Measurements from ENCODE around the gene LDLRAD4.
"Not testable (repeated sequence)": the region's sequence is repeated elsewhere in the genome, so short reads cannot be mapped to it uniquely, and the experiment has no call there.

The LDLRAD4 gene

GRCh38 chr18:13480571-13481255 lies 262.2 kb downstream of the LDLRAD4 start:
- DNase-seq = no peak

GRCh38 chr18:13481331-13481730 lies 262.8 kb downstream of the LDLRAD4 start:
- DNase-seq = no peak

GRCh38 chr18:13481820-13482617 lies 263.5 kb downstream of the LDLRAD4 start:
- no peak for DNase-seq

- DNase-seq = no peak
Measured at GRCh38 chr18:13482618-13482945, 264.0 kb downstream of the LDLRAD4 start.

- no peak for DNase-seq
Measured at GRCh38 chr18:13483316-13484270, 265.0 kb downstream of the LDLRAD4 start.

DNA sequence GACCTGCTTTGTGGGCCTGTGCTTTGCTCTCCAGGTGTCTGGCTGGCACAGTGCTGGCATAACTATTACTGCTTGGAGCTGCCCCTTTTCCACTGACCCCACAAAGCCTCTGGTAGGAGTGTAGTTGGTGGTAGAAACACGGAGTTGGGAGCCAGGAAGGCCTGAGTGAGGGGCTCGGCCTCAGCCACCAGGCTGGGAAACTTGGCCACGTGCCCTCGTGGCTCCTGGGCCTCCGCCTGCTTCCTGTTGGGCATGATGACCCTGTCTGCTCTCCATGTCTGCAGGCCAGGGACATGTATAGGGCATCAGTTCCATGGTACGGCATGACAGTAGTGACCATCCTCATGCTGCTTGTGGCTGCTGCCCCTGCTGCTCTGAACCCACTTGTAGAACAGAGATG lies 266.6 kb downstream of the LDLRAD4 start:
- DNase-seq = no peak

- DNase-seq = no peak
Measured at GRCh38 chr18:13485604-13486003, 267.0 kb downstream of the LDLRAD4 start.

DNA sequence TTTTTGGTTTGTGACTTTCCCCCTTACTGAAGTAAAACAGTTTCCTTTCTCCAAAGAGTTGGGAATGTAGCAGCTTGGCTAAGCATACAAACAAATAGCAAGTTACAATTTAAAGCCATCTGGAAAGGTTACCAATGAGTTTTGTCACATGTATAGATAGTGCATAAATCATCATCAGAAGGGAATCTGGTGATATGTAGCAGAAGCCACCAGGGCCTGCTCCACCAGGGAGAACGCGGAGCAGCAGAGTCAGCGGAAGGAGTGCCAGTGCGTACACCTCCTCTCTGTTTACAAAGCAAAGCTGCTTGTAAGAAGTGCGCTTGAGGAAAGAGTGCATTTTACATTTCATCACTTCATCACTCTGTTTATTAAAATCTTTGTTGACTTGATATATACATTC lies 267.7 kb downstream of the LDLRAD4 start:
- no peak for DNase-seq

GRCh38 chr18:13486686-13487085 lies 268.1 kb downstream of the LDLRAD4 start:
- no peak for DNase-seq

- no peak for DNase-seq
Measured at GRCh38 chr18:13487237-13487636, 268.7 kb downstream of the LDLRAD4 start.

DNA sequence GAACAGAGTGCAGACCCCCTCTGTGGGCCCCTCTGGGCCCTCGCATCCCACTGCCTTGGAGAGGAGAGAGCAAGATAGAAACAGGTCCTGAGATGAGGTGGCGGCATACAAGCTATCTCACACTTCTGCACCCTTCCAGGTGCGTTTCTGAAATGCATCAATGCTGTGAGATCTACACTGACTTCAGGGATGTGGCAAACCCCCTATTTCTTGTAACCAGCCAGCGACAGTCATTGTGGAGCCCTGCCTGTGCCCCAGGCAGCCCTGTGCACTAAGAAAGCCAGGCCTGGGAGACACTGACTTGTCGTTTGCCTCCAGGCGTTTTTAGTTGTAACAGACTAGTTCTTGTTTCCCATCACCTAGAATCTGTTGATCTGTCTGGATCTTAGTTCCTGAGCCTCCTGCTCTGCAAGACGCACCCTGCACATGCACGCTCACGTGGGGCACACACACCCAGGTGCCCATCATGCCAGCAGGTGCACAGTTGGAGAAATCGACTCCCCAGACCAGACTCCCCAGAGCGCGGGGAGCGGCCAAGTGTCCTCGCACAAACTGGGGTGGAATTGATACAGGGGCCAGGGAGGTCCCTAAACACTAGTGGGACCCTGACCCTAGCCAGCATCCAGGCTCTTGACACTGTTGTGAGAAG lies 269.8 kb downstream of the LDLRAD4 start:
- no peak for DNase-seq

DNA sequence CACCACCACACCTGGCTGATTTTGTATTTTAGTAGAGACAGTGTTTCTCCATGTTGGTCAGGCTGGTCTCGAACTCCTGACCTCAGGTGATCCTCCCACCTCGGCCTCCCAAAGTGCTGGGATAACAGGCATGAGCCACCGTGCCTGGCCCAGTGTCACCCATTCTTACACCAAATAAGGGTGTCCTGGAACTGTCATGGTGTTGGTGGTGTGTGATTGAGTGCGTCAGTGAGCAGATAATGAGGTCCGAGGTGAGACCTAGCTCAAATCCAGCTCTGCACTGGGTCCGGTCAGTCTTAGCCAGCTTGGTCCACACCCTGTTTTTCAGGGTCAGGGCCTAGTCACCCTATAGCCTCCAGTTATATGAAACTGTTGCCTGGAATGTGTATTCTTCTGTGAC lies 270.7 kb downstream of the LDLRAD4 start:
- DNase-seq = not testable (repeated sequence)

DNA sequence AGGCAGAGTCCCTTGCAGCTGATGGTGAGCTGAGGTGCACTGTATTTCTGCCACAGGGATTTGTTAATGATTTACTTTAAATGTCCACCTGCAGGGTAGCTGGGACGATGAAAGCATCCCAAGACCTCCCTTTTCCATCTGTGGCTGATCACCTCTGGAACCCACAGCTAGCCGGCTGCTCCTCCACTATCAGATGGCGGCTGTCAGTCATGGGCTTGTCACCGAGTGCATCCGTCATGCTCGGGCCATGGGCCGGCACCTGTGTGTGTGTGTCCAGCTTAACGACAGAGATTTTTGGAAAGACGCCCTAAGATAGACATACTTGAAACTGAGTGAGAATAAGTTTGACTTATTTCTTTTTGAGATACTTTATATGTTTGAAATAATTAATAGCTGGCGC lies 272.6 kb downstream of the LDLRAD4 start:
- no peak for DNase-seq

GRCh38 chr18:13492314-13492713 lies 273.8 kb downstream of the LDLRAD4 start:
- DNase-seq = no peak

GRCh38 chr18:13493079-13493478 lies 274.5 kb downstream of the LDLRAD4 start:
- DNase-seq = no peak

- DNase-seq = no peak
Measured at GRCh38 chr18:13493725-13494124, 275.2 kb downstream of the LDLRAD4 start.

- no peak for DNase-seq
Measured at GRCh38 chr18:13494871-13495445, 276.4 kb downstream of the LDLRAD4 start.

DNA sequence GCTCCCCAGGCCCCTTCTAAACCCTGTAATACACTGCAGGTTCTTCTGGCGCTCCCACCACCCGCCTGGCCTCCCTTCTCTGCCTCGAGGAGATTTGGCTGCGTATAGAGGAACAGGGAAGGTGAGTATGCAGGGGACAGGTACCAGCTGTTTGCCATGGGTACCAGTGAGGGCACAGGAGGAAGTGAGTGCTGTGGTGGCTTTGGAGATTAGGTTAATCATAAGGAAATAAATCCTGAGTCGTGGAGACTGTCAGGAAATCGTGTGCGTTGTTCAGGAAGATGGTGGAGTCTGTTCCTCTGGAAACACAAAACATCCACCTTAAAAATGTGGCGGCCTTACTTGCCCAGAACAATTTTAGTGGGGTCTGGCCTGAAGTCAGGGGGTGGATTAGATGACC lies 277.4 kb downstream of the LDLRAD4 start:
- no peak for DNase-seq

DNA sequence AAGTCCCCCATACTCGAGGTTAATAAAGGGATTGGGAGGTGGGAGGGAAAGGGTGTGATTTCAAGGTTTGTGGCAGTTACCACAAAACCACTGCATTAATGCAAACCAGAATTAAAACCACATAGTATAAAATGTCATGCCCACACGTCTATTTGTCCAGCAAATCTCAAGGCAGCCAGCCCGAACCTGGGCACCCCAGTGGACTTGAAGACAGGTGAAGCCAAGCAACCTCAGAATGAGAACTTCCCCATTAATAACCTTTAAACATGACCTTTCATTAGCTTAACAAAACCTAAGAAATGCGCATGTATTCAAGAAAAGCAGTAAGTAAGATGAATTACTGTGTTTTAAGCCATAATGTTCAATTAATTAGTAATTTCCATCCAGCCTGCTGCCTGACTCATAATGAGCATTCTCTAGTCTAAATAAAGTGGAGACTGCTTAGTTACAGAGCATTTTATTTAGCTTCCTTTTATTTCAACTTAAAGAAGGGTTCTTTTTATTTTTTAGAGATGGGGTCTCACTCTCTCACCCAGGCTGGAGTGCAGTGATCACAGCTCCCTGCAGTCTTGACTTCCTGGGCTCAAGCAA lies 278.2 kb downstream of the LDLRAD4 start:
- no peak for DNase-seq

DNA sequence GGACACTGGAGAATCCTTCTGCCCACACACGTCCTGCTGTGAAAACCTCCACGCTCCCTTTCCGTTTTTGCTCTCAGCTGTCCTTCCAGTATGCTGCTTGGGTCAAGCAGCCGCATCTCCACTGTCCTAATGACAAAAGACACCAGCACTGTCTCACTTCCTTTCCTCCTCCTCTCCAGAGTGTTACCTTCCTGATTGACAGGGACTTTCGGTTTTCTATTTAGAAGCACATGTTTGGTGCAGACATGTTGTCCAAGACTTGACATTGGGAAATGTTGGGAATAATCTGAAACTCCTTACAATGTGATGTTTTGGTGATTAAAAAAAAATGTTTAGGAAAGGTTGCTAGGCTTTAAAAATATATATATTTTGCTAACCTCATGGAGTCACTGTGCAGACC lies 281.2 kb downstream of the LDLRAD4 start:
- DNase-seq = no peak

- no peak for DNase-seq
Measured at GRCh38 chr18:13500227-13500865, 281.8 kb downstream of the LDLRAD4 start.

All from hematopoietic multipotent progenitor cell treated with erythropoietin and hydrocortisone succinate and interleukin-3 and kit ligand, for 8 days (in vitro differentiated cells).